Mesenchymal stem cell (in vitro differentiated cells and primary cell): ENCODE data around the gene CDC5L.
A peak's percentile ranks its signal among the peaks of the same experiment; 100 is the strongest.

ENCODE experiments used
- DNase-seq: peaks from one replicate; pipeline ENCODE4 v3.0.0-alpha.2; 2013
- H2AFZ ChIP-seq: one replicate; pipeline ENCODE4 v1.6.1; 2013; ENCODE audit warnings: low read depth, mild to moderate bottlenecking, control low read depth, inconsistent platforms, low read length, moderate library complexity
- H2AK5ac ChIP-seq: 2 replicates; pipeline ENCODE4 v1.6.1; 2013; ENCODE audit warnings: low read length, moderate library complexity, mild to moderate bottlenecking, inconsistent platforms; ENCODE audit not compliant: severe bottlenecking
- H2BK120ac ChIP-seq: one replicate; pipeline ENCODE4 v1.6.1; 2013; ENCODE audit warnings: low read depth, mild to moderate bottlenecking, inconsistent platforms, low read length, moderate library complexity
- H2BK12ac ChIP-seq, 2 experiments: one replicate each; pipeline ENCODE4 v1.6.1; 2013; ENCODE audit warnings: inconsistent platforms in 2 of 2, low read length in 2 of 2, mild to moderate bottlenecking in 2 of 2, moderate library complexity in 2 of 2, control low read depth in 1 of 2
- H2BK15ac ChIP-seq: one replicate; pipeline ENCODE4 v1.6.1; 2013; ENCODE audit warnings: mild to moderate bottlenecking, low read depth, inconsistent platforms; ENCODE audit not compliant: poor library complexity, severe bottlenecking
- H2BK5ac ChIP-seq: 2 replicates; pipeline ENCODE4 v1.6.1; 2013; ENCODE audit warnings: low read depth, mild to moderate bottlenecking, low read length, control low read depth, inconsistent platforms; ENCODE audit not compliant: poor library complexity, severe bottlenecking
- H3K14ac ChIP-seq, 2 experiments: one replicate each; pipeline ENCODE4 v1.6.1; 2013; ENCODE audit warnings: inconsistent platforms in 2 of 2, low read length in 2 of 2, control low read depth in 1 of 2, mild to moderate bottlenecking in 1 of 2, moderate library complexity in 1 of 2
- H3K18ac ChIP-seq, 2 experiments: one replicate each; pipeline ENCODE4 v1.6.1; 2013; ENCODE audit warnings: inconsistent platforms in 2 of 2, low read length in 2 of 2, control low read depth in 1 of 2, low read depth in 1 of 2, mild to moderate bottlenecking in 1 of 2
- H3K23ac ChIP-seq, 2 experiments: one replicate each; pipeline ENCODE4 v1.6.1; 2013; ENCODE audit warnings: inconsistent platforms in 2 of 2, low read length in 2 of 2, mild to moderate bottlenecking in 2 of 2, moderate library complexity in 2 of 2, control low read depth in 1 of 2
- H3K27ac ChIP-seq: 2 replicates; pipeline ENCODE4 v1.5.1; 2013; ENCODE audit warnings: mild to moderate bottlenecking, moderate library complexity, low read length, control low read depth, inconsistent platforms; ENCODE audit not compliant: poor library complexity, severe bottlenecking
- H3K27me3 ChIP-seq, 2 experiments: 2 replicates each; pipeline versions ENCODE4 v1.6.1 to v1.7.0; 2013; ENCODE audit warnings: low read length in 2 of 2, mild to moderate bottlenecking in 2 of 2, moderate library complexity in 2 of 2, control low read depth in 1 of 2, inconsistent platforms in 1 of 2; ENCODE audit not compliant: control insufficient read depth in 1 of 2, insufficient read depth in 1 of 2
- H3K36me3 ChIP-seq, 2 experiments: 2 replicates each; pipeline versions ENCODE4 v1.6.1 to v1.7.0; 2013; ENCODE audit warnings: low read length in 2 of 2, control low read depth in 1 of 2, inconsistent platforms in 1 of 2, low read depth in 1 of 2, mild to moderate bottlenecking in 1 of 2; ENCODE audit not compliant: insufficient read depth in 2 of 2, control insufficient read depth in 1 of 2
- H3K4ac ChIP-seq, 2 experiments: one replicate each; pipeline ENCODE4 v1.6.1; 2013; ENCODE audit warnings: inconsistent platforms in 2 of 2, low read length in 2 of 2, mild to moderate bottlenecking in 2 of 2, moderate library complexity in 2 of 2, control low read depth in 1 of 2, low read depth in 1 of 2
- H3K4me1 ChIP-seq: 2 replicates; pipeline ENCODE4 v1.6.1; 2013; ENCODE audit warnings: low read depth, low read length, control low read depth; ENCODE audit not compliant: control insufficient read depth, insufficient read depth
- H3K4me2 ChIP-seq: 2 replicates; pipeline ENCODE4 v1.6.1; 2013; ENCODE audit warnings: low read length, mild to moderate bottlenecking, inconsistent platforms; ENCODE audit not compliant: poor library complexity, severe bottlenecking
- H3K4me3 ChIP-seq, 2 experiments: 2 replicates each; pipeline versions ENCODE4 v1.5.1 to v1.7.0; 2013; ENCODE audit warnings: low read length in 2 of 2, mild to moderate bottlenecking in 2 of 2, control low read depth in 1 of 2, low read depth in 1 of 2; ENCODE audit not compliant: insufficient read depth in 1 of 2
- H3K79me1 ChIP-seq: replicated peaks from 2 replicates; pipeline ENCODE4 v1.6.1; 2013; ENCODE audit warnings: mild to moderate bottlenecking, control low read depth, low read length, inconsistent platforms; ENCODE audit not compliant: poor library complexity, severe bottlenecking
- H3K9ac ChIP-seq: 2 replicates; pipeline ENCODE4 v1.7.0; 2013; ENCODE audit warnings: mild to moderate bottlenecking, low read length, moderate library complexity
- H3K9me3 ChIP-seq: 2 replicates; pipeline ENCODE4 v1.7.0; 2013; ENCODE audit warnings: mild to moderate bottlenecking, low read length; ENCODE audit not compliant: control insufficient read depth
- H4K8ac ChIP-seq: one replicate; pipeline ENCODE4 v1.6.1; 2013; ENCODE audit warnings: inconsistent platforms, mild to moderate bottlenecking, low read length, moderate library complexity
- H4K91ac ChIP-seq: one replicate; pipeline ENCODE4 v1.6.1; 2013; ENCODE audit warnings: mild to moderate bottlenecking, low read length, inconsistent platforms
- WGBS: methylation state at CpG from one replicate; pipeline ENCODE4 v1.1.7; 2013; ENCODE audit warnings: mixed read lengths; 5-methylcytosine and 5-hydroxymethylcytosine counted together

The CDC5L gene

GRCh38 chr6:44388135-44388487, 605 bp downstream of the CDC5L start:
- Histone ChIP-seq H2AFZ (no peak overlapping the region), H4K8ac (no peak overlapping the region), H3K27me3 (no peaks in the 10 kb centered on the region), H3K23ac (peak overlapping the region in 1 of 2 experiments; percentile 63), H3K4ac (no peak overlapping the region), H3K14ac (no peak overlapping the region), H3K27ac (no peak overlapping the region), H3K79me1 (peaks cover 8% of the 10 kb centered on the region), H2BK5ac (no peak overlapping the region), H3K36me3 (peaks cover 5 to 25% of the 10 kb centered on the region in 2 experiments), H3K9me3 (no peaks in the 10 kb centered on the region), H3K4me3 (peak overlapping the region; percentile 67 to 92), H3K9ac (peak overlapping the region; percentile 96), H4K91ac (no peak overlapping the region), H3K18ac (no peak overlapping the region), H2BK120ac (no peak overlapping the region), H2BK15ac (no peak overlapping the region), H3K4me2 (peak overlapping the region; percentile 88), H3K4me1 (peaks cover 7% of the 10 kb centered on the region), H2BK12ac (no peak overlapping the region), H2AK5ac (no peak overlapping the region)
- DNase-seq: no peak
- 2% methylated on average over 5 of the region's 10 CpGs for WGBS

GRCh38 chr6:44388887-44389286, 1.4 kb downstream of the CDC5L start:
- WGBS: 80% methylated on average over 5 of the region's 5 CpGs

DNA sequence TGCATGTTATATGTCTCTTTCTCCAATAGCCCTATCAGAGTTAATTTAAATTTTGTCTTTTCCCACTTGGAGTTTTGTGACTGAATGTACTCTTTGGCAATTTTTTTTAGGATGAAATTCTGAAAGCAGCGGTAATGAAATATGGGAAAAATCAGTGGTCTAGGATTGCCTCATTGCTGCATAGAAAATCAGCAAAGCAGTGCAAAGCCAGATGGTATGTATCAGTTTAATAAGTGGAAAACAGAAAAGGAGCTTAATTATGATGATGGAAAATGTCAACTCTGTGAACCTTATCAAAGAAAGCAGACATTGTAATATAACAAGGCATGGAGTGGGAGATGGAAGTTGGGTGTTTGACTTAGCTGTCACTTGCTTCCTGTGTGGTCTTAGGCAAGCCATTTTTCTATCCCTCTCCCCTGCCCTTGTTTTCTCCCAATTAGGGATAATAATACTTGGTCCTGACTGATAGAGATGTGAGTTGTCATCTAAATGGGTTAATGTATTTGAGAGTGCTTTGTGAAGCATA, 2.7 kb downstream of the CDC5L start:
- Histone ChIP-seq H2BK12ac (no peak overlapping the region), H3K4ac (no peak overlapping the region), H4K91ac (no peak overlapping the region), H3K4me1 (peaks cover 7% of the 10 kb centered on the region), H2BK120ac (no peak overlapping the region), H3K14ac (no peak overlapping the region), H2BK15ac (no peak overlapping the region), H3K4me3 (no peak overlapping the region), H2AFZ (no peak overlapping the region), H3K27me3 (no peaks in the 10 kb centered on the region), H2BK5ac (no peak overlapping the region), H3K79me1 (peaks cover 13% of the 10 kb centered on the region), H3K18ac (no peak overlapping the region), H3K23ac (no peak overlapping the region), H3K9me3 (no peaks in the 10 kb centered on the region), H2AK5ac (no peak overlapping the region), H3K9ac (no peak overlapping the region), H3K36me3 (peaks cover 11 to 45% of the 10 kb centered on the region in 2 experiments), H4K8ac (no peak overlapping the region), H3K4me2 (no peak overlapping the region), H3K27ac (no peak overlapping the region)
- DNase-seq: no peak
- 98% methylated on average over 1 of the region's 1 CpG for WGBS

More at GRCh38 chr6:44388887-44389286, 1.4 kb downstream of the CDC5L start:
- peaks cover 9% of the 10 kb centered on the region for H3K79me1 ChIP-seq
- H2AFZ ChIP-seq: no peak overlapping the region
- H3K4ac ChIP-seq: no peak overlapping the region
- no peak for DNase-seq
- H3K4me1 ChIP-seq: peaks cover 7% of the 10 kb centered on the region
- no peak overlapping the region for H2BK120ac ChIP-seq
- no peak overlapping the region for H4K8ac ChIP-seq
- no peak overlapping the region for H3K14ac ChIP-seq
- no peak overlapping the region for H3K23ac ChIP-seq
- H2BK15ac ChIP-seq: no peak overlapping the region
- H3K9me3 ChIP-seq: no peaks in the 10 kb centered on the region
- no peak overlapping the region for H2BK12ac ChIP-seq
- H2BK5ac ChIP-seq: no peak overlapping the region
- peaks cover 5 to 32% of the 10 kb centered on the region in 2 experiments for H3K36me3 ChIP-seq
- H3K4me3 ChIP-seq: peak overlapping the region in 1 of 2 experiments; percentile 92
- H3K9ac ChIP-seq: peak overlapping the region; percentile 96
- no peak overlapping the region for H4K91ac ChIP-seq
- no peaks in the 10 kb centered on the region for H3K27me3 ChIP-seq
- no peak overlapping the region for H3K18ac ChIP-seq
- no peak overlapping the region for H3K27ac ChIP-seq
- H3K4me2 ChIP-seq: peak overlapping the region; percentile 44
- H2AK5ac ChIP-seq: no peak overlapping the region

DNA sequence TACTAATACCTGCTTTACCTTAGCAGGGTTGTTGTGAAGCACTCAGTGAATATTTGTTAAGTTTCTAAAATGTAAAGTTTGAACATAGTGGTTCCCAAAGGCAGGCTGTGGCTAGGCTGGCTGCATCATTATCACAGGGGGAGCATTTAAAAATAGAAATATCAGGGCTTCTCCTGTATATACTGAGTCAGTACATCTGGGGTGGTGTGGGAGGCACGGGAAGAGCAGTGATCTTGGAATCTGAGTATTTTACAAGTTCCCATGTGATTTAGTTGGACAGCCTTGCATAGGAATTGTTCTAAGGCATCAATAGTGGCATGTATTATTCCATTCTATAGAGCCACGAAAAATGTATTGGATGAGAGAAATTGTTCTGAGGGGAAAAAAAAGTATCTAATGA, 8.0 kb downstream of the CDC5L start:
- H4K8ac ChIP-seq: no peak overlapping the region
- no peak overlapping the region for H2AK5ac ChIP-seq

More for the DNA sequence above, 8.0 kb downstream of the CDC5L start:
- H3K18ac ChIP-seq: no peak overlapping the region
- H3K4me2 ChIP-seq: no peak overlapping the region
- H3K4me3 ChIP-seq: no peak overlapping the region
- H2BK12ac ChIP-seq: no peak overlapping the region
- H3K23ac ChIP-seq: no peak overlapping the region
- WGBS: 98% methylated on average over 2 of the region's 2 CpGs
- no peak overlapping the region for H2BK5ac ChIP-seq
- no peak overlapping the region for H2BK120ac ChIP-seq
- H3K4ac ChIP-seq: no peak overlapping the region
- H3K27me3 ChIP-seq: no peaks in the 10 kb centered on the region
- H3K27ac ChIP-seq: no peak overlapping the region
- H2AFZ ChIP-seq: no peak overlapping the region
- H3K9me3 ChIP-seq: no peaks in the 10 kb centered on the region
- DNase-seq: no peak
- H4K91ac ChIP-seq: no peak overlapping the region
- H3K9ac ChIP-seq: no peak overlapping the region
- no peak overlapping the region for H3K14ac ChIP-seq
- peaks cover 3% of the 10 kb centered on the region for H3K4me1 ChIP-seq
- H3K79me1 ChIP-seq: peaks cover 32% of the 10 kb centered on the region
- H2BK15ac ChIP-seq: no peak overlapping the region
- H3K36me3 ChIP-seq: peaks cover 25 to 84% of the 10 kb centered on the region in 2 experiments
